NCI-H2107 treated with DMSO at 0.1 percent for 48 hours (cell line): ENCODE results near the gene FKBP1A.
"Not testable (repeated sequence)": the region's sequence is repeated elsewhere in the genome, so short reads cannot be mapped to it uniquely, and the experiment has no call there.

Experiments
- DNase-seq: peaks from one replicate; lab custom pipeline; 2025; ENCODE audit not compliant: unreplicated experiment; lab: John Stamatoyannopoulos, UW

The FKBP1A gene

DNA sequence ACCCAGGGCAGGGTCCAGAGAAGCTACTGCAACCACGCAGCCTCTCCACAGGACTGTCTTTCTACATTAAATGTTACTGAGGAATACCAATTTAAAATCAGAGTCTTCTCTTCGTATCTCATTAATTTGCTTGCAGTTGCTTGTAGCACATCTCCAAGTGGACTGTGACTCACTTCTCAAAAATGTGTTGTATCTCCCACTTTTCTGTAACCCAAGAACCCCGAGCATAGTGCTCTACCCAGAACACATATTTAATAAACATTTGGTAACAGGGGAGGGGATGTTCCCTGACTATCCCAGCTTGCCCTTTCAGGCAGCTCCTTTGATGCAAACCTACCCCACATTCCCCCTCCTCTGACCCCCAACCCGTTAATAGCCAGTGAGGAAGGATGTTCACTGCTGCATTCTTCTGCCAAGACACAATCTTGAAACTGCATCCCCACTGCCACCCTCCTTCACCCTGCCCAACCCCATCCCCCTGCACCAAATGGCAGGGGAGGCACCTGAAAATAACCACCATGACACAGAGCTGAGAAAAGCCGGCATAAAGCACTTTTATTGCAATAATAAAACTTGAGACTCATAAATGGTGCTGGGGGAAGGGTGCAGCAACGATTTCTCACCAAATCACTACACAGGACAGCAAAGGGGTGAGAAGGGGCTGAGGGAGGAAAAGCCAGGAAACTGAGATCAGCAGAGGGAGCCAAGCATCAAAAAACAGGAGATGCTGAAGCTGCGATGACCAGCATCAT, 24.2 kb downstream of the FKBP1A start:
- DNase-seq = no peak

DNA sequence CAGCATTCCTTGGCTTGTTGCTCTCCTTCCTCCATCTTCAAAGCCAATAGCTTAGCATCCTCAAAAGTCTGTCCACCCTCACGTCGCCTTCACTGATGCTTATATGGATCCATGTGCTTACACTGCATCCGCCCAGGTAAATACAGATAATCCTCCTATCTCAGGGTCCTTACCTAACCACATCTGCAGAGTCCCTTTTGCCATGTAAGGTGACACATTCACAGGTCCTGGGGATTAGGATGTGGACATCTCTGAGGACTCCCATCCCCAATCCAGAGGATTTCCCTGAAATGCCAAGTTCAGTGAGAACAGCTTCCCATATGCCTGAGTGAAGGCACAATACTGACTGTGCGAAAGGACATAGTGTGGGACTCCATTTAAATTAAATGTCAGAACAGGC, 25.4 kb downstream of the FKBP1A start:
- DNase-seq = no peak

DNA sequence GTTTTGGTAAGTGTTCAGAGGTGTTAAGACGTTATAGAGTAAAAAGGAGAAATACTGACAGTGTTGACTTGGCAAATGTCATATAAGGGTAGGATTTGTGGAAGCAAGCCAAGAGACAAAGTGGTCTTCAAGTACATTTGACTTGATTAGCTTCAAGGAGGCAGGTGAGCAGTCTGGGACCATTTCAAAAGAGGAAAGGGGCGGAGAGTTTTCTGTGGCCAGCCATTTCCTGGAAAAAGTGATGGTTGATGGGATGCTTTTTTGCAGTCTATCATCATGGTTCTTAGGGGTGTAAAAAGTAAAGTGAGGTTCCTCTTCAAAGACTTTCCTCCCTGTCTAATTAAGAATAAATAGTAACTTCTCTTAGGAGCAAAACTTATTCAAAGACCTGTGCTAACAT, 28.7 kb downstream of the FKBP1A start:
- no peak for DNase-seq

DNA sequence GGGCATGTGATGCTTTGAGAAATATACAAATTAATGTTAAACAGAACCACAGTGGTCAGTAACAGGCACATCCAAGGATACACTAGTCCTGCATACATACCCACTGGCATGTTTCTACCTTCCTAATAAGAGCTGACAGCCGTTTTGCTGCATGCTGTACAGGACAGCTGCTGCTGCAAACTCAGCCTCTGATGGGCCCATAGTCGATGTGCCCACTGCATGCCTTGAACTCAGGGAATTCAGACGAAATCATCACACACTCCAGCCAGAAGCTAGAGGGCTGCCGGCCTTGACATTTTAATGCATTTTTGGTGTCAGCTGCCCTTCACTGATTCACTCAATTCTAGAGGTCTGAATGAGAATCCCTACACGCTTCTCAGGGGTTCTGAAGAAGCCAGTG, 29.3 kb downstream of the FKBP1A start:
- no peak for DNase-seq

DNA sequence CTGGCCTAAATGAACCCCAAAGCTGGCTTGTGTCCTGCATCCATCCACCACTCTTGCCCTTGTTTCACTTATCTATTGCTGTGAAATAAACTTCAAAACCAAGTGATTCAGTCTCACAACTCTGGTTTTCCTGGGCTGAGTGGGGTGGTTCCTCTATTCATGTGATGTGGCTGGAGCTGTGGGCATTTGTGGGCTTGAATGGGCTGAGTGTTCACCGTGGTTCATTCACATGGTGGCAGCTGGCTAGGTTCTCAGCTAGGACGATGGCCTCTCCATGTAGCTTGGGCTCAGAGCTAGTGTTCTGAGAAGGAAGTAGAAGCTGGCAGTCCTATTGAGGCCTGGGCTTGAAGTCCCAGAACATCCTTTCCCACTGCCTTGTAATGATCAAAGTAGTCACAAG, 30.4 kb downstream of the FKBP1A start:
- no peak for DNase-seq

DNA sequence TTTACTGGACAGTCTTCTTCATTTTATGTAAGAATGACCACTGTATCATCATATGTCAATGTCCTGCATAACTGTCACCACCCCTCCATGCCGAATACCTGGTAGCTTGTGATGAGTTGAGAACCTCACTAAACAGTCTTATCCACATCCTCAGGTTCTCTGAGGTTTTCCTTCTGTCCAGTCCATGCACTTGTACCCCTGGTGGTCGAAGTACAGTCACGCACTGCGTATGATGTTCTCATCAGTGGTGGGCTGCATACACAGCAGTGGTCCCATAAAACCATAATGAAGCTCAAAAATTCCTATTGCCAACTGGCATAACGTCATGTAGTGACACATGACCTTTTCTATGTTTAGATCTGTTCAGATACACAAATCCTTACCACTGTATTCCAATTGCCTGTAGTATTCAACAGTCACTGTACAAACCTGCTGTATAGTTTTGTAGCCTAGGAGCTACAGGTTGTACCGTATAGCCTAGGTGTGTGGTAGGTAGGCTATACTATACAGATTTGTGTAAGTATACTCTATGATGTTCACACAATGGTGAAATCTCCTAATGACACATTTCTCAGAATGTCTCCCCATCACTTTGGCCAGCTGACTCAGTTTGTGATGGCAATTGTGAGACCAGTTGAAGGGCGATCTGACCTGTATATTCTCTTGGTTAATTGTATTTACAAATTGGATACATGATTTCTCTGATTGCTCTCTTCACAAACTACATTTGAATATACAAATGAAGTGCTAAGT, 32.6 kb downstream of the FKBP1A start:
- DNase-seq = no peak

DNA sequence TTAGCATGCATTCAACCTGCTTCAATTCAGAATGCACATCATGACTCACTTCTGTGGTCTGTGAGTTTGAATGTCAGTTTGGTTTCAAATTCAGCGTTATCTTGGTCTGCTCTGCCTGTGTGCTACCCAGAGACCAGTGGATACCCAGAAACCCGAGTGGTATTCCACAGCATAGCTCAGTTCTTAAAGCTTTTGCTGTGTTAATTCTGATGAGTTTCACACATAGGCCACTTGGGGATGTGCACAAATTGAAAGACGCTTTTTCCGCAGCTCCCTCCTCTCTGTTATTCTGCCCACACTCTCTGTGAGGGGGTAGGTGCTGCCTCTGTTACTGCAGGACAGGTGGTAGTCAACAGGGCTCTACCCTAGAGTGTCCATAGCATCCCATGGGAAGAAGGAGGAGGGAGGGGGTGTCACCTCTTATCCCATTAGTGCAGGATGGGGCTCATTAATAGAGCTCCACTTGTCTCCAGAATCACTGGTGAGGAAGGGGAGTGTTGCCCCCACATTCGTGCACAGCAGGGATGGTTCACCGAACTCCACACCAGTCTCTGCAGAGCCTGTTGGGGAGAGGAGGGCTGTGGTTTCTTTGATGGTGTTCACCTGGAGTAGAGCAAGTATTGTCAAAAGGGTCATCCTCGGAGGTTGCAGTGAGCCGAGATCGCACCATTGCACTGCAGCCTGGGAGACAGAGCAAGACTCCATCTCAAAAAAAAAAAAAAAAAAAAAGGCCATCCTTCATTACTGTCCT, 34.8 kb downstream of the FKBP1A start:
- no peak for DNase-seq

DNA sequence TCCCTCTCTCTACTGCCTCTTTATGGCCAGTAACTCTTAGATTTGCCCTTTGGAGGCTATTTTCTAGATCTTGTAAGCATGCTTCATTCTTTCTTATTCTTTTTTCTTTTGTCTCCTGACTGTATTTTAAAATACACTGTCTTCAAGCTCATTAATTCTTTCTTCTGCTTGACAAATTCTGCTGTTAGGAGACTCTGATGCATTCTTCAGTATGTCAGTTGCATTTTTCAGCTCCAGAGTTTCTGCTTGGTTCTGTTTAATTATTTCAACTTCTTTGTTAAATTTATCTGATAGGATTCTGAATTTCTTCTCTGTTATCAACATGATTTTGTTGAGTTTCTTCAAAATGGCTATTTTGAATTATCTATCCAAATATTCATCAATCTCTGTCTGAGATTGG, 38.9 kb downstream of the FKBP1A start:
- no peak for DNase-seq

DNA sequence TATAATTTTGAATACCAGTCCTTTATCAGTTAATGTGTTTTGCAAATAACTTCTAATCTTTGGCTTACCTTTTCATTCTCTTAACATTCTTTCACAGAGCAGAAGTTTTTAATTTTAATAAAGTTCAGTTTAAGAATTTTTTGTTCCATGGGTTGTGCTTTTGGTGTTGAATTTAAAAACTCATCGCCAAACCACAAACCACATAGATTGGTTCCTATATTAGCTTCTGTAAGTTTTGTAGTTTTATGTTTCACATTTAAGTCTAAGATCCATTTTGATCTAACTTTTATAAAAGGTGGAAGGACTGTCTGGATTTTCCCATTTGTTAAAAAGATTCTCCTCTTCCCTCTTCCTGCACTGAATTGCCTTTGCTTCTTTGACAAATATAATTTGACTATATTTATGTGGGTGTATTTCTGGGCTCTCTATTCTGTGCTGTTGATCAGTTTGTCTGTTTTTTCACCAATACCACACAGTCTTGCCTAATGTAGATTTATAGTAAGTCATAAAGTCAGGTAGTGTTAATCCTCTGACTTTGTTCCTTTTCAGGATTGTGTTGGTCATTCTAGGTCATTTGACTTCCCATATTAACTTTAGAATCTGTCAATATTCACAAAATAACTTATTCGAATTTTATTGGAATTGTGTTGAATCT, 46.4 kb downstream of the FKBP1A start:
- DNase-seq = no peak

DNA sequence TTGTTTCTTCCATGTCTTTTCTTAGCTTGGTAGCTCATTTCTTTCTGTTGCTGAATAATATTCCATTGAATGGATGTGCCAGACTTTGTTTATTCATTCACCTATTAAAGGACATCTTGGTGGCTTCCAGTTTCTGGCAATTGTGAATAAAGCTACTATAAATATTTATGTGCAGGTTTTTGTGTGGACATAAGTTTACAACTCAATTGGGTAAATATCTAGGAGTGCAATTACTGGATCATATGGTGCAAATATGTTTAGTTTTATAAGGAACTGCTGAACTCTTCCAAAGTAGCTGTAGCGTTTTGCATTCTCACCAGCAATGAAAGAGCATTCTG, 47.1 kb downstream of the FKBP1A start:
- DNase-seq = no peak

DNA sequence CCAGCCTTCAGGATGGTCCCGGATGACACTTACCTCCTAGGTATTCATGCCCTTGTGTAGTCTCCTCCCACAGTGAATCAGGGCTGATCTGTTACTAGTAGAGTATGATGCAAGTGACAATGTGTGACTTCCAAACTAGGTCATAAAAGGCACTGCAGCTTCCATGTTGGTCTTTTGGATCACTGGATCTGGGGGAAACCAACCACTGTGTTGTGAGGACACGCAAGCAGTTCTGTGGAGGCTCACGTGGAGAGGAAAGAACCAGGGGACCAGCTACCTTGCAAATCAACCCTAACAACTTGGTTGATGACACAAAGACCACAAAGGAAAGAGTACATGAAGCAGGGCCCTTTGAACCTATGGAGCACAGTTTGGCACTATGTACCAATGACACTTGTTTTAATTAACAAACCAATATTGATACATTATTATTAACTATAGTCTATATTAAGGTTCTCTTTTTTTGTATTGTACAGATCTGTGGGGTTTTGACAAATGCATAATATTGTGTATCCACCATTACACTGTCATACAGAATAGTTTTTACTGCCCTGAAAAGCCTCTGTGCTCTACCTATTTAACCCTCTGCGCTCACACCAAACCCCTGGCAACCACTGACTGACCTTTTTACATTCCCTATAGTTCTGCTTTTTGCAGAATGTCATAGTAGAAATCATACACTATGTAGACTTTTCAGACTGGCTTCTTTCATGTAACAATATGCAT, 47.7 kb downstream of the FKBP1A start:
- DNase-seq = no peak

DNA sequence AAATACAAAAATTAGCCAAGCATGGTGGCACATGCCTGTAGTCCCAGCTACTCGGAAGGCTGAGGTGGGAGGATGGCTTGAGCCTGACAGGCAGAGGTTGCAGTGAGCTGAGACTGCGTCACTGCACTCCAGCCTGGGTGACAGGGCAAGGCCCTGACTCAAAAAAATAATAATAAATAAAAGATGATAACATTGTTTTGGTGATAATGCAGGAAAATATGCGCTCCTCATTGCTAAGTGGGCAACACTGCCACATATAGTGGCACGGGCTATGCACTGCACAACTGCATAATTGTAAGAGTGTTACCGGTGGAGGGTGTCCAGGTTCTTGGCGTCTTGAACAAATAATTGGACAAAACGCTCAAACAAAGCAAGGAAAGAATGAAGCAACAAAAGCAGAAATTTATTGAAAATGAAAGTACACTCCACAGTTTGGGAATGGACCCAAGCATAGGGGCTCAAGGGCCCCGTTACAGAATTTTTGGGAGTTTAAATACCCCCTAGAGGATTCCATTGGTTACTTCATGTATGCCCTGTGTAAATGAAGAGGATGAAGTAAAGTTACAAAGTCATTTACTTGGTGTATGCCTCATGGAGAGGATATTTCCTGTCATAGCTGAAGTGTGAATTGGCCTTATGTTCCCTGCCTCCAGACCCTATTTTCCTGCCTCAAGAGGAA, 49.3 kb downstream of the FKBP1A start:
- not testable (repeated sequence) for DNase-seq

DNA sequence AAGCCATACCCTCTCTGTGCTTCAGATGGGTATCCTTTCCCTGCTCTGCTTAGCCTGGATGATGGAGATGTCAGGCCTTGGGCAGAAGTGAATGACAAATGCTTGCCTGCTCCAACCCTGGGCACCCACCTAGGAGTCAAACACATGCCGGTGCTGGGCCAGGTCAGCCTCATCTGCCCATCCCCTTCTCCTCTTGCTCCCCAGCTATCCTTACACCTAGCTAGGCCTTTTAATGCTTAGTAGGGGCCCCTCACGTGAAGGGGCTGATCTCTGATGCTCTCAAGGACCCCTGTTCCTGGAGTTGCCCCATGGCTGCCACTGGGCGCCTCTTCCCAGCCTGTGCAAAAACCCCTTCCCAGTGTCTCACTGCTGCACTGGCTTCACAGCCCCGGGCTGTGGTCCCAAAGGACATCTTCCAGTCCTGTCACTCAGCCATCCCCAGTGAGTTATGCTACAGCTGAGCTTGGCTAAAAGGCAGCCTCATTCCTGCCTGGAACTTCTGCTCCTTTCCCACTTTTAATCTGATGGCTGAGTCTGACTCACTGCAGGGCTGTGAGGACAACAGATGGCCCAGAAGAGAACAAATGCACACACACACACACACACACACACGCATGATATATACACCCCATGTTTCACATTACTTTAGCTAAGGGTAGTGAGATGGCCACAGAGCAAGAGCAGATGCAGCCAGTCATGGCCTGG, 51.1 kb downstream of the FKBP1A start:
- DNase-seq = no peak

DNA sequence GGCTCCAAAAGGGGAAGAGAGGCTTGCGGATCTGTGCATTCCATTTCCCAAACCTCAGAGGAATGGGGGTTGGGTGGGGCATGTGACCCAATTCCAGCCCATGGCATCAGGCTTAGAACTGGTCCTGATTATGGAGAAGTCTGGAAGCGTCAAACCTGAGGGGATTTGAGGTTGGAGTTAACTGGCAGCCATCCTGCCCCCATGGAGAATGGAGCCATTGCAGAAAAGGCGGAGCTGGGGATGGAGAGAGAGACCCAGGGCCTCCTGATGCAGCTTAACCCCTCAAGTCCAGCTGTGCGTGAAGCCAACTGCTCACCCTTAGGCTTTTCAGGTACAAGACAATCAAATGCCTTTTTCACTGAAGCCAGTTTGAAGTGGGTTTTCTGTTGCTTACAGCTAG, 54.1 kb downstream of the FKBP1A start:
- no peak for DNase-seq

DNA sequence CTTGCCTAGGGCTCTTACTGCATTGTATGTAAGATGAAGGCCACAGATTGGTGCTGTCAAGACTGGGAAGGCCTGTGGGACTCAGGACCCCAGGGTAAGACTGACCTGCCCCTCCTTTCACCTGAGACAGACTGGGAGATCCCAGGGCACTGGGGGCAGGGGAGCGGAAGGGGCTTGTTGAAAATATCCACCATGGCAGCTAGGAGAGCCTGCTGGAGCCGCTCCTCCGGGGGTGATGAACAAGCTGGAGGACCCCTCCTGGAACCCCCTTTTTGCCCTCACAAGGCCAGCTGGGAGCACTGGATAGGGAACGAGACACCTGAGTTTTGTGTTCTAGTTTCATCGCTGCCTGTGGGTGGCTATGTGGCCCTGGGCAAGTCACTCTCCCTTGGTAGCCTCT, 54.8 kb downstream of the FKBP1A start:
- no peak for DNase-seq

DNA sequence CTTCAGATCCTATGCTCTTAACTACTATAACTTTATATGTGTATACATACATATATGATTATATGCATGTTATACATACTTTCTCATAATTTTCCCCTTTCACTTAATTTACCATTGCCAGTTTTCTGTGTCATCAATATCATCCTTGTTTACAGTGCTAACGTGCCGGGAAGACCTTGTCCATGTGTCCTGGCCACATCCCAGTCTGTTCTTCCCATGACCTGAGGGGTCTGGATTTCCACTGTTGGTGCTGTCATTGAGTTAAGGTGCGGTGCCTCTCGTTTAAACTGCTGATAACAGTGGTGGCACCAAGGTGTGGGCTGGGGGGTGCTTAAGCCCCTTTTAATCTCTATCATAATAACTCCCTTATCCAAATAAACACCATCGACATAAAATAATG, 55.4 kb downstream of the FKBP1A start:
- DNase-seq = no peak

DNA sequence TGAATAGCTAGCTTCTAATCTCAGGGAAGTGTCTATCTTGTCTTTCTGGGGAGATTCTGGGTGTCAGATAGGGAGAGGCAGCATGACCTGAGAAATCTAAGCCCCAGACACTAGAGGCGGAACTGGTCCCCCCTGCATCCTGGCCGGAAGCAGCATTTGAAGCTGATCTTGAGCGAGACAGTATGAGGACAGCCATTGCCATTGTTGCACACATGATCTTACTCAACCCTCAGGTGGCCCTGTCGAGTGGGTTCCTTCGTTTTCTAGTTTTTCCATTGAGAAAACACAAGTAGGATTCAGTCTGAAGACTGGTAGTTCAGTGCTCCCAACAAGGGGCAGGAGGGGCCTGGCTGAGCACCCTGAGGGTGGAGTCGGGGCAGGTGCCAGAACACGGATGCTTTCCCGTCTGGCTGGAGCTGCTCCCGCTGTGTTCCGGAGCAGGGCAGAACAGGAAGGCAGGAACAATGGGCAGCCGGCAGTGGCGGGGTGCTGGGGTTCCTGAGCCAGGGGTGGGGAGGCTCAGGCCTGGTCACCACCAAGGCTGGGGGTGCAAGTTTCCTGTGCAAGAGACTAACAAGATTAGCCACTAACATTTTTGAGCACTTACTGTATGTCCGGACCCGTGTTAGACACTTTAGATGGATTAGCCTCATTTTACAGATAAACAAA, 56.0 kb downstream of the FKBP1A start:
- no peak for DNase-seq

DNA sequence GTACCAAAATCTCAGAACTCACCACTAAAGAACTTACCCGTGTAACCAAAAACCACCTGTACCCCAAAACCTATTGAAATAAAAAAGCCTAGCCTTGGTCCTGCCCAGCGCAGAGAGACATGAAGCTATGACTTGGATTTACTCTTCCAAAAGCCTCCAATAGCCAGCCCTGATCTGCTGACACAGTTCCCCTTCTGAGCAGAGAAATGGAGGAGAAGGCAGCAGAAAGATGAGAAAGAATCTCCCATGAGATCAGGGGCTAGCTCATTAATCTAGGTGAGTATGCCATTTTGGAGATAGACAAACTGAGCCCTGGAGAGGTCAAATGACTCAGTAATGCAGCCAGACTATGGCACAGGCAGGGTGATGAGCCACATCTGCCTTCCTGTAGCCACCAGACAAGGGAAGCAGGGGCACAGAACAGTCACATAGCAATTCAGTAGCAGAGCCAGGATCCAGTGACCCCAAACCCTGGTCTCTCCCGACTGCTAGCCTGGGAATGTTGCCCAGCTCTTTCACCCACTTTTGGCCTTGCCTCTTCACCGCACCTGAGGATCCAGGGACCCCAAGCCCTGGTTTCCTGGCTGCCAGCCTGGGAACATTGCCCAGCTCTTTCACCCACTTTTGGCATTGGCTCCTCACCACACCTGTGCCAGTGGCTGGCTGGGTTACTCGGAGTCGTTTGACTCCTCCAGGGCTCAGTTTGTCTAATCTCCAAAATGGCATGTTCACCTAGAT, 56.7 kb downstream of the FKBP1A start:
- DNase-seq = no peak

DNA sequence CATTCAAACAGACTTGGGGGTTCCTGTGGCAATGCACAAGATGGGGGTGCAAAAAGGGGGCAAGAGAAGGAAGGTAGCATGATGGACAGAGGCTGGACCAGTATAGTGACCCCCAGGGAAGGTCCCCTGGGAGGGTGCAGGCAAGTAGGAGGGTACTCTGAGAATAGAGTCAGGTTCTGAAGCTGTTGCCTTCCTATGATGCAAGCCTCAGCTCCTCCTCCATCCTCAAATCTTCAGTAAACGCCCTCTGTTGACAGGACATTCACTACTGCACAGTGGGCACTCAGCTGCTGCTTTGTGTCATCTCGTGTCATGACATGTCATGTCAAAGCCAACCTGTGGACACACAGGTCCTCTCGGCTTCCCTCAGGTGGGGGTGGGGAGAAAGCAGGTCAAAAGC, 58.1 kb downstream of the FKBP1A start:
- DNase-seq = no peak
